ENCODE data around the gene STPG3. TPM values are rescaled to one million over a fixed set of nuclear protein-coding genes. Genes with fewer than 3 reads are reported as not detected.
A peak's percentile ranks its signal among the peaks of the same experiment; 100 is the strongest.

Gene STPG3
- total and polyA plus RNA-seq, 9 of the 15 experiments (the other 6 are each of a cell fraction or from before 2014, with no cell fraction given), result not detected

DNA sequence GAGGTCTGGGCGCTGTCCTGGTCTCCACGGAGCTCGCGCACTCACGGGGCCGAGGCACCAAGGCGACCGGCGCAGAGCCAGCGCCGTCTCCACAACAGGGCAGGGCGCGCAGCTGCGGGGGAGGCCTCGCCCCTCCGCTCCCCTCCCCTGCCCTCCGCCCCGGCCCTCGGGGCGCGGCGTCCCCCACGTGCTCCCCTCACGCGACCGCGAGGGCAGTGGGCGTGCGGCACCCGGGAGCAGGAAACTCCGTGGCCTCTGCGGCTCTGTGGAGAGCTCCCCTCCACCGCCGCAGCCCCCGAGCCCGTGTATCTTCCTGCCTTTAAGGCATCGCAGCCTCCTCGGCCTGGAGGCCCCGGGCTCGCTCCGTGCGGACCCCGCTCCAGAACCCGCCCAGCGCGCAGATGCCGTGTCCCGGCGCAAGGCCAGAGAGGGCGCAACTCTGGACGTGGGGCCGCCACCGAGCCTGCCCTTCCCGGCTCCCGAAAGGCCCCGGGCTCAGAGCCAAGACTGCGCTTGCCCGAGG, 10.7 kb upstream of the STPG3 start (continued):
- TF ChIP-seq, protein P1, sequence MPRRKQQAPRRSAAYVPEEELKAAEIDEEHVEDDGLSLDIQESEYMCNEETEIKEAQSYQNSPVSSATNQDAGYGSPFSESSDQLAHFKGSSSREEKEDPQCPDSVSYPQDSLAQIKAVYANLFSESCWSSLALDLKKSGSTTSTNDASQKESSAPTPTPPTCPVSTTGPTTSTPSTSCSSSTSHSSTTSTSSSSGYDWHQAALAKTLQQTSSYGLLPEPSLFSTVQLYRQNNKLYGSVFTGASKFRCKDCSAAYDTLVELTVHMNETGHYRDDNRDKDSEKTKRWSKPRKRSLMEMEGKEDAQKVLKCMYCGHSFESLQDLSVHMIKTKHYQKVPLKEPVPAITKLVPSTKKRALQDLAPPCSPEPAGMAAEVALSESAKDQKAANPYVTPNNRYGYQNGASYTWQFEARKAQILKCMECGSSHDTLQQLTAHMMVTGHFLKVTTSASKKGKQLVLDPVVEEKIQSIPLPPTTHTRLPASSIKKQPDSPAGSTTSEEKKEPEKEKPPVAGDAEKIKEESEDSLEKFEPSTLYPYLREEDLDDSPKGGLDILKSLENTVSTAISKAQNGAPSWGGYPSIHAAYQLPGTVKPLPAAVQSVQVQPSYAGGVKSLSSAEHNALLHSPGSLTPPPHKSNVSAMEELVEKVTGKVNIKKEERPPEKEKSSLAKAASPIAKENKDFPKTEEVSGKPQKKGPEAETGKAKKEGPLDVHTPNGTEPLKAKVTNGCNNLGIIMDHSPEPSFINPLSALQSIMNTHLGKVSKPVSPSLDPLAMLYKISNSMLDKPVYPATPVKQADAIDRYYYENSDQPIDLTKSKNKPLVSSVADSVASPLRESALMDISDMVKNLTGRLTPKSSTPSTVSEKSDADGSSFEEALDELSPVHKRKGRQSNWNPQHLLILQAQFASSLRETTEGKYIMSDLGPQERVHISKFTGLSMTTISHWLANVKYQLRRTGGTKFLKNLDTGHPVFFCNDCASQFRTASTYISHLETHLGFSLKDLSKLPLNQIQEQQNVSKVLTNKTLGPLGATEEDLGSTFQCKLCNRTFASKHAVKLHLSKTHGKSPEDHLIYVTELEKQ (CRISPR knock-in tag; IDR thresholded peaks at IDR 0.05), result no peak
- TF ChIP-seq BRD4 (IDR thresholded peaks at IDR 0.05), result no peak
- TF ChIP-seq, protein P2, sequence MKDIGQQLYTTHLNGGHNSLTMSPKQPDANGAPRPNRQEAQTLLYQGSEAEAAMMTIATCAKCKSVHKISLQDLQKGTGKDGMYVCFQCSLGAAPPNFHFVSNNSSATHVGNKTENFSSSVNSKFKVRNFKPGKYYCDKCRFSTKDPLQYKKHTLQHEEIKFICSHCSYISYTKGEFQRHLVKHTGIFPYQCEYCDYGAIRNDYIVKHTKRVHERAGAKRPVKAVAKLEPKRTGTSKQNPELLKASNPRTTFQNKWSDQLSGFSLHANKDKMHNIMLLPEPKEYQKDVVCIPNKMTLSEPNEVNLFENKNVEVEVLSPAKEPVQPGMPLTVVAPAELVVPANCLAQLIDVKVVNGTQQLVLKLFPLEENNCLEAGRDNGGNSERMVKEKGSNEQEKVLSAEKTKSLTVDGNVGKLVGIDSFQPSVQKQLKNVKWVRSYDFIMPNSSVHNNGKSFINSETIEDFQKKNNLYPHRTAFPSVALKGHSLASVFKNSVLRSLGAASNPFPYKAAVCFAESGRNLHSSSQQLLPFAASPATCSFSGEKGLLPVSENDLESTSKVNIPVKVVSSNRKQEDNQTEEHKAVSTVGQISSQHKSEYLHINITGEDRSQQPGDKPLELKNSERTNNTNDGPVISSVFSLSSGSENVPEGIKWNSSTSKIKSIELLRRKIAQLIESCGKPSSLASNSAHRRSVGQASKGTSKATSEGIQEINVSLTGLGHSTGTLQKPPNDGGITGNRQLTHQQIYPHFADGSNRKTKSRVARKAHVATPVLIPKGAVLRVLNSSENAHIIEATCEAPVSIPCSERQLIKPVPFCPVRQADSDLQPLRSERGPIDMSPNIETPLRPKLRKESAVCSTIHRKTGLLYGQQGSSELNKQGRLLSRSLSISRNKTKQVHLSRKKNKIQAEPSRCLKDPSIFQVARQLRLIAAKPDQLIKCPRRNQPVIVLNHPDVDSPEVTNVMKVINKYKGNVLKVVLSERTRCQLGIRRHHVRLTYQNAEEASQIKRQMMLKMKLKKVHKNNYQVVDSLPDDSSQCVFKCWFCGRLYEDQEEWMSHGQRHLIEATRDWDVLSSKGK (CRISPR knock-in tag; IDR thresholded peaks at IDR 0.05), result no peak
- TF ChIP-seq TCF7 (IDR thresholded peaks at IDR 0.05; ENCODE audit: borderline replicate concordance), result no peak
- TF ChIP-seq HDAC8 (tag; IDR thresholded peaks at IDR 0.05), result peak; percentile 82
- no peak; the same call in 1 of the 2 replicates for TF ChIP-seq STAT5A (IDR thresholded peaks at IDR 0.05; ENCODE audit: borderline replicate concordance, low read length)
- TF ChIP-seq HDAC2 (IDR thresholded peaks at IDR 0.05), result peak; percentile 65; the same call in 1 of the 2 replicates
- no peak for TF ChIP-seq RFX5 (IDR thresholded peaks at IDR 0.05; ENCODE audit: low read depth, low read length)
- TF ChIP-seq ZNF133 (CRISPR knock-in tag; IDR thresholded peaks at IDR 0.05), result no peak
- peak; percentile 96 for TF ChIP-seq BHLHE40 (IDR thresholded peaks at IDR 0.05; ENCODE audit: low read length)
- TF ChIP-seq, protein P3, sequence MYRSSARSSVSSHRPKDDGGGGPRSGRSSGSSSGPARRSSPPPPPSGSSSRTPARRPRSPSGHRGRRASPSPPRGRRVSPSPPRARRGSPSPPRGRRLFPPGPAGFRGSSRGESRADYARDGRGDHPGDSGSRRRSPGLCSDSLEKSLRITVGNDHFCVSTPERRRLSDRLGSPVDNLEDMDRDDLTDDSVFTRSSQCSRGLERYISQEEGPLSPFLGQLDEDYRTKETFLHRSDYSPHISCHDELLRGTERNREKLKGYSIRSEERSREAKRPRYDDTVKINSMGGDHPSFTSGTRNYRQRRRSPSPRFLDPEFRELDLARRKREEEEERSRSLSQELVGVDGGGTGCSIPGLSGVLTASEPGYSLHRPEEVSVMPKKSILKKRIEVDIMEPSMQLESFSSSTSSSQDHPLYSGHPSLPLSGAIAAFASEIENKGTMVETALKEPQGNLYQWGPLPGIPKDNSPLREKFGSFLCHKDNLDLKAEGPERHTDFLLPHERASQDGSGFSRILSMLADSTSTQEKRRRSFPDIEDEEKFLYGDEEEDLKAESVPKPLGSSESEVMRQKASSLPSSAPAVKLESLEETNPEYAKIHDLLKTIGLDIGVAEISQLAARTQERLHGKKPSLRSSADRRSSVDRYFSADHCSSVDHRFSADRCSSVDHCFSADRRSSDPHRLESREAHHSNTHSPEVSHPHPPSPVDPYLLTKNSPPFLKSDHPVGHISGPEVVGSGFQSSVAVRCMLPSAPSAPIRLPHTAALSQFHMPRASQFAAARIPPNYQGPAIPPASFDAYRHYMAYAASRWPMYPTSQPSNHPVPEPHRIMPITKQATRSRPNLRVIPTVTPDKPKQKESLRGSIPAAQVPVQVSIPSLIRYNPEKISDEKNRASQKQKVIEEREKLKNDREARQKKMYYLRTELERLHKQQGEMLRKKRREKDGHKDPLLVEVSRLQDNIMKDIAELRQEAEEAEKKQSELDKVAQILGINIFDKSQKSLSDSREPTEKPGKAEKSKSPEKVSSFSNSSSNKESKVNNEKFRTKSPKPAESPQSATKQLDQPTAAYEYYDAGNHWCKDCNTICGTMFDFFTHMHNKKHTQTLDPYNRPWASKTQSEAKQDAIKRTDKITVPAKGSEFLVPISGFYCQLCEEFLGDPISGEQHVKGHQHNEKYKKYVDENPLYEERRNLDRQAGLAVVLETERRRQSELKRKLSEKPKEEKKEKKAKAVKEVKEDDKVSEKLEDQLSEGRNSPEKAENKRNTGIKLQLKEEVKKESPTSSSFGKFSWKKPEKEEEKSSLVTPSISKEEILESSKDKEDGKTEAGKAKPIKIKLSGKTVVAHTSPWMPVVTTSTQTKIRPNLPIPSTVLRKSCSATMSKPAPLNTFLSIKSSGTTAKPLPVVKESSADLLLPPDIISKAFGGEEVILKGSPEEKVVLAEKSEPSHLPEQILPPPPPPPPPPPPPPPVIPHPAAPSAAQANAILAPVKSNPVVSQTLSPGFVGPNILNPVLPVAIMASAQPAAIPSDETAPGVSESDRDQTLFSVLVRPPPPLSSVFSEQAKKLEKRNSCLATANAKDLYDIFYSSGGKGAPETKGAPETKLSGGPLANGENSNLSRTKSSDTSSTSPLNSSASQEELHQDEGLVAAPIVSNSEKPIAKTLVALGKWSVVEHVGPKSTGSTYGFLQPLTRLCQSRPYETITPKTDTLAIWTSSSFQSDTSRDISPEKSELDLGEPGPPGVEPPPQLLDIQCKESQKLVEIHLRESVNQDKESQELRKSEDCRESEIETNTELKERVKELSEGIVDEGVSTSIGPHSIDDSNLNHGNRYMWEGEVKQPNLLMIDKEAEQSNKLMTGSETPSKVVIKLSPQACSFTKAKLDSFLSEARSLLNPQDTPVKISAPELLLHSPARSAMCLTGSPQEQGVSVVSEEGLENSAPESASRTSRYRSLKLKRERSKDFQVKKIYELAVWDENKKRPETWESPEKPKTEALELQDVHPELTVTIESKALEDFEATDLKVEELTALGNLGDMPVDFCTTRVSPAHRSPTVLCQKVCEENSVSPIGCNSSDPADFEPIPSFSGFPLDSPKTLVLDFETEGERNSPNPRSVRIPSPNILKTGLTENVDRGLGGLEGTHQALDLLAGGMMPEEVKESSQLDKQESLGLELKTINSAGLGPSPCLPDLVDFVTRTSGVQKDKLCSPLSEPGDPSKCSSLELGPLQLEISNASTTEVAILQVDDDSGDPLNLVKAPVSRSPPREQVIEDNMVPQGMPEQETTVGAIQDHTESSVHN (IDR thresholded peaks at IDR 0.05; ENCODE audit: borderline replicate concordance in 1 of 2, low read depth in 1 of 2), result no peak
- peak; percentile 92 to 98 for TF ChIP-seq MAZ (CRISPR knock-in tag; conservative IDR thresholded peaks at IDR 0.05 in 1 of 2, IDR thresholded peaks at IDR 0.05 in 1 of 2)
- TF ChIP-seq RBM25 (IDR thresholded peaks at IDR 0.05; ENCODE audit: low read depth, low read length, severe bottlenecking), result no peak
